Measurements from ENCODE around the gene GAL3ST3.

GRCh38 chr11:66017321-66017720 is 31.6 kb downstream of the GAL3ST3 start:
- TF ChIP-seq CTCF (optimal IDR thresholded peaks at IDR 0.05 in 1 of 3, IDR thresholded peaks at IDR 0.05 in 1 of 3, conservative IDR thresholded peaks at IDR 0.05 in 1 of 3; ENCODE audit: extremely low read depth in 1 of 3, insufficient read depth in 2 of 3, low read length in 3 of 3): no peak
- no peak for TF ChIP-seq EZH2 (IDR thresholded peaks at IDR 0.05; ENCODE audit: low read length)

Data from keratinocyte (primary cell).